ENCODE data around the gene CCDC38.

GRCh38 chr12:95966287-95966870 lies 24.0 kb upstream of the CCDC38 start:
- no peak for TF ChIP-seq JUND (IDR thresholded peaks at IDR 0.05; ENCODE audit: low read depth, low read length)
- TF ChIP-seq TAF1 (IDR thresholded peaks at IDR 0.05; ENCODE audit: borderline replicate concordance, low read depth, low read length), result no peak
- TF ChIP-seq CTCF (IDR thresholded peaks at IDR 0.05 in 2 of 3, conservative IDR thresholded peaks at IDR 0.05 in 1 of 3; ENCODE audit: control insufficient read depth in 2 of 3, extremely low read depth in 1 of 3, insufficient read depth in 1 of 3, low read depth in 3 of 3, low read length in 3 of 3), result no peak
- no peak for TF ChIP-seq EZH2 (IDR thresholded peaks at IDR 0.05; ENCODE audit: borderline replicate concordance, control insufficient read depth, low read depth, low read length)
- no peak for TF ChIP-seq MTA2 (IDR thresholded peaks at IDR 0.05; ENCODE audit: low read depth)

Measured in GM12878 (cell line).